ENCODE measurements around the gene PTPN22. TPM values are rescaled to one million over a fixed set of nuclear protein-coding genes. Genes with fewer than 3 reads are reported as not detected.
A peak's percentile ranks its signal among the peaks of the same experiment; 100 is the strongest.

Gene PTPN22
- total and polyA plus RNA-seq, 11 donors = 0.16 to 4.2 (median 0.45) TPM

GRCh38 chr1:113811156-113811887 lies 60.2 kb downstream of the PTPN22 start:
- ATAC-seq = peak in 1 of 4 donors; percentile 1
- no peak for TF ChIP-seq CTCF (IDR thresholded peaks at IDR 0.05)
- TF ChIP-seq POLR2A (IDR thresholded peaks at IDR 0.05) = no peak
- peak overlapping the region; percentile 81 to 98 (median 93) for H3K27ac ChIP-seq
- peaks cover 3 to 43% (median 24%) of the 10 kb centered on the region in 12 donors for H3K4me1 ChIP-seq
- no peaks in the 10 kb centered on the region for H3K27me3 ChIP-seq
- WGBS, 4 donors = 0 to 1% (median 0%) methylated on average over 18 to 29 of the region's 29 CpGs
- peak overlapping the region; percentile 73 to 99 (median 88) for H3K4me3 ChIP-seq
- no peaks in the 10 kb centered on the region for H3K9me3 ChIP-seq
- peak in 2 of 5 donors; percentile 47 to 69 for DNase-seq
- H3K36me3 ChIP-seq = peaks cover 0 to 5% (median 0%) of the 10 kb centered on the region in 9 donors
- intact Hi-C loops (cut with DNase I) = loop anchor here in 9 of 10 donors (5.0 kb wide), 2 partner anchors 54 to 91 kb away; partner anchors contain the start of genes PHTF1 (in 8 of the 9) and AP4B1 (in 2 of the 9)

GRCh38 chr1:113809670-113810602 lies 61.6 kb downstream of the PTPN22 start:
- Histone ChIP-seq H3K4me3 (peak overlapping the region in 11 of 12 donors; percentile 1 to 99 (median 90)), H3K27me3 (no peaks in the 10 kb centered on the region), H3K27ac (peak overlapping the region in 3 of 12 donors; percentile 94 to 98 (median 96)), H3K9me3 (no peaks in the 10 kb centered on the region), H3K4me1 (peaks cover 3 to 47% (median 31%) of the 10 kb centered on the region in 12 donors), H3K36me3 (peaks cover 0 to 5% (median 0%) of the 10 kb centered on the region in 9 donors)
- ATAC-seq (no peak), DNase-seq (no peak)
- intact Hi-C loops (cut with DNase I) = loop anchor here in 9 of 10 donors (5.0 kb wide), 2 partner anchors 53 to 92 kb away; partner anchors contain the start of genes PHTF1 (in 8 of the 9) and AP4B1 (in 2 of the 9)
- TF ChIP-seq CTCF (IDR thresholded peaks at IDR 0.05) (no peak), POLR2A (IDR thresholded peaks at IDR 0.05) (no peak)
- 48 to 56% (median 51%) methylated on average over 5 of the region's 5 CpGs for WGBS, 4 donors

- intact Hi-C loops (cut with DNase I) = no loop called here
- no peak overlapping the region for H3K4me3 ChIP-seq
- H3K27ac ChIP-seq = peak overlapping the region in 1 of 12 donors; percentile 32
- peaks cover 7 to 61% (median 42%) of the 10 kb centered on the region in 12 donors for H3K4me1 ChIP-seq
- H3K27me3 ChIP-seq = no peaks in the 10 kb centered on the region
- no peaks in the 10 kb centered on the region for H3K9me3 ChIP-seq
- ATAC-seq = no peak
- WGBS, 4 donors = 93 to 95% (median 94%) methylated on average over 4 of the region's 4 CpGs
- TF ChIP-seq CTCF (IDR thresholded peaks at IDR 0.05) (no peak), POLR2A (IDR thresholded peaks at IDR 0.05) (no peak)
- DNase-seq = no peak
- H3K36me3 ChIP-seq = no peaks in the 10 kb centered on the region
Measured at GRCh38 chr1:113808450-113809195, 62.9 kb downstream of the PTPN22 start.

All from heart left ventricle (tissue), 16 donors.